CD14-positive monocyte (primary cell): ENCODE measurements around the gene PNMA8A. TPM values are rescaled to one million over a fixed set of nuclear protein-coding genes. Genes with fewer than 3 reads are reported as not detected.
"Not testable (repeated sequence)": the region's sequence is repeated elsewhere in the genome, so short reads cannot be mapped to it uniquely, and the experiment has no call there.

Source experiments
- DNase-seq, 3 donors: peaks; one replicate each; pipeline ENCODE4 v3.0.0-alpha.2; 2011 to 2022
- H2AFZ ChIP-seq: 2 replicates; pipeline ENCODE4 v1.6.0; 2012; ENCODE audit warnings: mild to moderate bottlenecking, low read depth, low read length, inconsistent platforms; ENCODE audit not compliant: insufficient read depth, poor library complexity, severe bottlenecking
- H3K27ac ChIP-seq, 2 donors: 1 replicate in 1 of 2; 2 replicates in 1 of 2; pipeline ENCODE4 v1.5.1; 2012 to 2013; ENCODE audit warnings: low read length in 2 of 2, control low read depth in 1 of 2, inconsistent platforms in 1 of 2, low read depth in 1 of 2, mild to moderate bottlenecking in 1 of 2
- H3K27me3 ChIP-seq, 2 donors: one replicate each; pipeline versions ENCODE4 v1.6.0 to v1.6.1; 2011 to 2013; ENCODE audit warnings: low read length in 2 of 2; ENCODE audit not compliant: control insufficient read depth in 2 of 2, insufficient read depth in 2 of 2
- H3K36me3 ChIP-seq, 2 donors: replicated peaks in 1 of 2; 1 replicate in 1 of 2; 2 replicates in 1 of 2; pipeline versions ENCODE4 v1.5.1 to v1.6.1; 2012 to 2013; ENCODE audit warnings: low read length in 2 of 2, control low read depth in 1 of 2, inconsistent platforms in 1 of 2, mild to moderate bottlenecking in 1 of 2; ENCODE audit not compliant: insufficient read depth in 2 of 2, control insufficient read depth in 1 of 2
- H3K4me1 ChIP-seq, 2 donors: 1 replicate in 1 of 2; 2 replicates in 1 of 2; pipeline versions ENCODE4 v1.5.1 to v1.6.1; 2012 to 2013; ENCODE audit warnings: low read length in 2 of 2, control low read depth in 1 of 2, inconsistent platforms in 1 of 2, mild to moderate bottlenecking in 1 of 2, moderate library complexity in 1 of 2; ENCODE audit not compliant: insufficient read depth in 2 of 2, control insufficient read depth in 1 of 2
- H3K4me2 ChIP-seq: replicated peaks from 2 replicates; pipeline ENCODE3; 2012; ENCODE audit warnings: low read length, moderate library complexity, mild to moderate bottlenecking; ENCODE audit not compliant: poor library complexity, severe bottlenecking; ENCODE audit errors: extremely low read depth
- H3K4me3 ChIP-seq, 3 experiments: fragments of 200-600 bp in 1 of 3; sonication (generic) in 1 of 3; replicated peaks in 1 of 3; 1 replicate in 2 of 3; 2 replicates in 1 of 3; pipeline ENCODE4 v1.5.1; 2011 to 2013; ENCODE audit warnings: low read length in 3 of 3, mild to moderate bottlenecking in 3 of 3, control low read depth in 2 of 3, low read depth in 2 of 3, inconsistent platforms in 1 of 3, moderate library complexity in 1 of 3
- H3K79me2 ChIP-seq: 2 replicates; pipeline ENCODE4 v1.6.0; 2012; ENCODE audit warnings: mild to moderate bottlenecking, control low read depth, inconsistent platforms, low read length, moderate library complexity; ENCODE audit not compliant: insufficient read depth
- H3K9ac ChIP-seq: 2 replicates; pipeline ENCODE4 v1.6.0; 2017; ENCODE audit warnings: low read length, mild to moderate bottlenecking; ENCODE audit not compliant: insufficient read depth, poor library complexity, severe bottlenecking
- H3K9me3 ChIP-seq, 2 donors: replicated peaks in 1 of 2; 1 replicate in 1 of 2; 2 replicates in 1 of 2; pipeline versions ENCODE4 v1.5.1 to v1.6.1; 2012 to 2013; ENCODE audit warnings: low read length in 2 of 2, control low read depth in 1 of 2; ENCODE audit not compliant: control insufficient read depth in 1 of 2, insufficient read depth in 1 of 2
- H4K20me1 ChIP-seq: 2 replicates; pipeline ENCODE4 v1.6.0; 2012; ENCODE audit warnings: mild to moderate bottlenecking, low read length, control low read depth, moderate library complexity; ENCODE audit not compliant: insufficient read depth
- H3K27ac Mint-ChIP-seq, 7 donors: one replicate each; pipeline ENCODE4 v1.8.0; 2020; ENCODE audit warnings: mild to moderate bottlenecking in 7 of 7, mixed read lengths in 7 of 7, moderate library complexity in 6 of 7, inconsistent platforms in 2 of 7
- H3K27me3 Mint-ChIP-seq, 3 donors: one replicate each; pipeline ENCODE4 v1.8.0; 2021 to 2022; ENCODE audit warnings: low read depth in 3 of 3, mild to moderate bottlenecking in 3 of 3, mixed read lengths in 3 of 3, moderate library complexity in 3 of 3, inconsistent platforms in 1 of 3
- H3K36me3 Mint-ChIP-seq, 2 donors: one replicate each; pipeline ENCODE4 v1.8.0; 2020; ENCODE audit warnings: mixed read lengths in 2 of 2, inconsistent platforms in 1 of 2, mild to moderate bottlenecking in 1 of 2
- H3K4me1 Mint-ChIP-seq: one replicate; pipeline ENCODE4 v1.8.0; 2020; ENCODE audit warnings: mild to moderate bottlenecking, mixed read lengths
- H3K4me3 Mint-ChIP-seq, 2 donors: one replicate each; pipeline ENCODE4 v1.8.0; 2020; ENCODE audit warnings: mild to moderate bottlenecking in 2 of 2, mixed read lengths in 2 of 2, moderate library complexity in 1 of 2
- H3K9me3 Mint-ChIP-seq, 7 donors: one replicate each; pipeline ENCODE4 v1.8.0; 2020 to 2022; ENCODE audit warnings: mixed read lengths in 7 of 7, mild to moderate bottlenecking in 6 of 7, moderate library complexity in 6 of 7, inconsistent platforms in 2 of 7
- CTCF ChIP-seq: fragments of 200-600 bp; IDR thresholded peaks from one replicate; pipeline ENCODE4 v1.8.0; 2022; ENCODE audit warnings: antibody characterized with exemption, mild to moderate bottlenecking
- WGBS: methylation state at CpG from one replicate; pipeline ENCODE4 v1.1.5; 2013; ENCODE audit warnings: missing lambda C conversion rate; ENCODE audit not compliant: insufficient coverage; 5-methylcytosine and 5-hydroxymethylcytosine counted together
- intact Hi-C, 2 donors: fragments of 100-400 bp; cut with micrococcal nuclease; formaldehyde crosslinking; loops; one replicate each; pipeline versions ENCODE4 v1.15.0 to v1.15.1; 2023
- polyA plus RNA-seq, 3 donors: library from polyadenylated mRNA; depleted of rRNA in 1 of 3; unstranded in 2 of 3; stranded (reverse) in 1 of 3; fragments of 300-500 nt in 2 of 3; fragments of >200 nt in 1 of 3; fragmentation: Illumina TruSeq in 2 of 3; gene quantifications; 1 replicate in 2 of 3; 2 replicates in 1 of 3; pipeline ENCODE4 v1.2.3, GENCODE V29; 2012 to 2021

PNMA8A gene
- polyA plus RNA-seq, 3 donors, result not detected

- peaks cover 0 to 5% of the 10 kb centered on the region in 2 donors for H3K36me3 Mint-ChIP-seq
- H3K4me3 Mint-ChIP-seq, result peak overlapping the region in 1 of 2 donors; percentile 54
- Histone ChIP-seq H3K4me2 (no peak overlapping the region), H3K9me3 (peaks cover 0 to 14% of the 10 kb centered on the region in 2 donors), H3K36me3 (no peaks in the 10 kb centered on the region), H2AFZ (no peak overlapping the region), H3K27ac (no peak overlapping the region), H3K4me3 (no peak overlapping the region), H3K9ac (no peak overlapping the region), H3K79me2 (no peaks in the 10 kb centered on the region), H4K20me1 (no peaks in the 10 kb centered on the region), H3K4me1 (peaks cover 8 to 25% of the 10 kb centered on the region in 2 donors), H3K27me3 (peaks cover 6 to 42% of the 10 kb centered on the region in 2 donors)
- DNase-seq, result no peak
- intact Hi-C loops, result no loop called here
- no peak overlapping the region for H3K27ac Mint-ChIP-seq
- peaks cover 14% of the 10 kb centered on the region for H3K4me1 Mint-ChIP-seq
- TF ChIP-seq CTCF, result no peak
- WGBS, result 96% methylated on average over 4 of the region's 8 CpGs
- H3K27me3 Mint-ChIP-seq, result peaks cover 46 to 75% (median 47%) of the 10 kb centered on the region in 3 donors
- peaks cover 0 to 16% (median 8%) of the 10 kb centered on the region in 7 donors for H3K9me3 Mint-ChIP-seq
Measured at GRCh38 chr19:46497773-46498172, 26.4 kb upstream of the PNMA8A start.

GRCh38 chr19:46496886-46497285, 25.5 kb upstream of the PNMA8A start:
- H3K27me3 ChIP-seq, result peaks cover 14 to 51% of the 10 kb centered on the region in 2 donors
- H3K4me3 Mint-ChIP-seq, result peak overlapping the region in 1 of 2 donors; percentile 61
- H3K9ac ChIP-seq, H3K4me3 ChIP-seq, H2AFZ ChIP-seq, H3K36me3 ChIP-seq, intact Hi-C loops, H3K79me2 ChIP-seq, H3K36me3 Mint-ChIP-seq, H4K20me1 ChIP-seq, H3K27ac ChIP-seq, H3K4me2 ChIP-seq, DNase-seq: not testable (repeated sequence)
- peaks cover 0 to 21% of the 10 kb centered on the region in 2 donors for H3K9me3 ChIP-seq
- H3K27ac Mint-ChIP-seq, result peak overlapping the region in 1 of 7 donors; percentile 35
- peaks cover 16% of the 10 kb centered on the region for H3K4me1 Mint-ChIP-seq
- 100% methylated on average over 1 of the region's 4 CpGs for WGBS
- peaks cover 0 to 14% (median 5%) of the 10 kb centered on the region in 7 donors for H3K9me3 Mint-ChIP-seq
- peaks cover 52 to 77% (median 56%) of the 10 kb centered on the region in 3 donors for H3K27me3 Mint-ChIP-seq
- H3K4me1 ChIP-seq, result peaks cover 10 to 34% of the 10 kb centered on the region in 2 donors
